Neutrophil (primary cell): ENCODE data around the gene MEIOB.

Source experiments
- H3K27ac ChIP-seq: fragments of 200-600 bp; sonication (generic); 2 replicates; pipeline ENCODE4 v1.5.1; 2016; ENCODE audit warnings: mild to moderate bottlenecking, moderate library complexity
- H3K27me3 ChIP-seq: fragments of 200-600 bp; sonication (generic); 2 replicates; pipeline ENCODE4 v1.6.0; 2016; ENCODE audit warnings: mild to moderate bottlenecking
- H3K36me3 ChIP-seq: fragments of 200-600 bp; sonication (generic); 2 replicates; pipeline ENCODE4 v1.5.1; 2017
- H3K4me1 ChIP-seq, 2 experiments: fragments of 200-600 bp in 1 of 2; sonication (generic) in 1 of 2; 1 replicate in 1 of 2; 2 replicates in 1 of 2; pipeline versions ENCODE4 v1.5.1 to v1.6.1; 2013 to 2016; ENCODE audit warnings: low read depth in 1 of 2, low read length in 1 of 2, mild to moderate bottlenecking in 1 of 2, moderate library complexity in 1 of 2; ENCODE audit not compliant: control insufficient read depth in 1 of 2, insufficient read depth in 1 of 2
- H3K4me3 ChIP-seq, 2 experiments: fragments of 200-600 bp in 1 of 2; sonication (generic) in 1 of 2; 1 replicate in 1 of 2; 2 replicates in 1 of 2; pipeline ENCODE4 v1.5.1; 2013 to 2016; ENCODE audit warnings: low read depth in 1 of 2, low read length in 1 of 2, mild to moderate bottlenecking in 1 of 2, moderate library complexity in 1 of 2
- H3K9me3 ChIP-seq: fragments of 200-600 bp; sonication (generic); 2 replicates; pipeline ENCODE4 v1.5.1; 2016
- CTCF ChIP-seq: fragments of 200-600 bp; sonication (generic); IDR thresholded peaks from 2 replicates; pipeline ENCODE4 v1.5.1; 2016; ENCODE audit warnings: antibody characterized with exemption

Gene MEIOB

GRCh38 chr16:1863681-1864460 lies 8.1 kb downstream of the MEIOB start:
- no peaks in the 10 kb centered on the region for H3K36me3 ChIP-seq
- H3K4me3 ChIP-seq: no peak overlapping the region
- TF ChIP-seq CTCF: peak; percentile 21
- H3K27ac ChIP-seq: no peak overlapping the region
- no peaks in the 10 kb centered on the region for H3K9me3 ChIP-seq
- no peaks in the 10 kb centered on the region for H3K4me1 ChIP-seq
- H3K27me3 ChIP-seq: peaks cover 86% of the 10 kb centered on the region

- H3K27ac ChIP-seq: no peak overlapping the region
- H3K4me3 ChIP-seq: no peak overlapping the region
- no peaks in the 10 kb centered on the region for H3K9me3 ChIP-seq
- H3K27me3 ChIP-seq: peaks cover 92% of the 10 kb centered on the region
- H3K4me1 ChIP-seq: no peaks in the 10 kb centered on the region
- no peak for TF ChIP-seq CTCF
- H3K36me3 ChIP-seq: no peaks in the 10 kb centered on the region
Measured at GRCh38 chr16:1862394-1862793, 9.6 kb downstream of the MEIOB start.

GRCh38 chr16:1861730-1862129 lies 10.2 kb downstream of the MEIOB start:
- Histone ChIP-seq H3K36me3 (no peaks in the 10 kb centered on the region), H3K27me3 (peaks cover 92% of the 10 kb centered on the region), H3K4me3 (no peak overlapping the region), H3K4me1 (no peaks in the 10 kb centered on the region), H3K9me3 (no peaks in the 10 kb centered on the region), H3K27ac (no peak overlapping the region)
- TF ChIP-seq CTCF: no peak

- no peak overlapping the region for H3K4me3 ChIP-seq
- peaks cover 86% of the 10 kb centered on the region for H3K27me3 ChIP-seq
- H3K4me1 ChIP-seq: no peaks in the 10 kb centered on the region
- no peak for TF ChIP-seq CTCF
- H3K27ac ChIP-seq: no peak overlapping the region
- no peaks in the 10 kb centered on the region for H3K9me3 ChIP-seq
- no peaks in the 10 kb centered on the region for H3K36me3 ChIP-seq
Measured at GRCh38 chr16:1859650-1860049, 12.3 kb downstream of the MEIOB start.

- H3K27ac ChIP-seq: no peak overlapping the region
- H3K4me3 ChIP-seq: no peak overlapping the region
- no peaks in the 10 kb centered on the region for H3K9me3 ChIP-seq
- no peaks in the 10 kb centered on the region for H3K36me3 ChIP-seq
- H3K27me3 ChIP-seq: peaks cover 89% of the 10 kb centered on the region
- H3K4me1 ChIP-seq: no peaks in the 10 kb centered on the region
- TF ChIP-seq CTCF: no peak
Measured at GRCh38 chr16:1858189-1858865, 13.6 kb downstream of the MEIOB start.
